Measurements from ENCODE around the gene OSBPL3. TPM values are rescaled to one million over a fixed set of nuclear protein-coding genes. Genes with fewer than 3 reads are reported as not detected.

OSBPL3 gene
- total RNA-seq, 2 experiments from 2014 or later: 44.6 to 45.7 TPM

GRCh38 chr7:24902276-24902675, 77.7 kb downstream of the OSBPL3 start:
- ATAC-seq: no peak
- ChIA-PET CTCF (no interaction called here), POLR2A (no interaction called here)
- no peak for DNase-seq
- Mint-ChIP-seq H3K4me3 (no peak overlapping the region), H3K36me3 (ENCODE audit: low read depth) (peaks cover 11% of the 10 kb centered on the region), H3K4me1 (ENCODE audit: low read depth) (peaks cover 63% of the 10 kb centered on the region), H3K27ac (no peak overlapping the region), H3K27me3 (no peaks in the 10 kb centered on the region), H3K9me3 (no peaks in the 10 kb centered on the region)
- TF ChIP-seq CTCF (IDR thresholded peaks at IDR 0.05): no peak
- intact Hi-C loops (cut with micrococcal nuclease): loop anchor here (10.0 kb wide), 1 partner anchor 163 kb away; no protein-coding TSS in a partner anchor

GRCh38 chr7:24899905-24900304, 80.1 kb downstream of the OSBPL3 start:
- Mint-ChIP-seq H3K4me1 (ENCODE audit: low read depth) (peaks cover 73% of the 10 kb centered on the region), H3K4me3 (no peak overlapping the region), H3K36me3 (ENCODE audit: low read depth) (peaks cover 6% of the 10 kb centered on the region), H3K9me3 (no peaks in the 10 kb centered on the region), H3K27me3 (no peaks in the 10 kb centered on the region), H3K27ac (no peak overlapping the region)
- POLR2A ChIA-PET: interaction anchor here (0.9 to 1.8 kb wide), 4 partner anchors 8 to 79 kb away, joined by 3 to 7 read pairs (median 4); no protein-coding TSS in a partner anchor
- no peak for ATAC-seq
- no peak for TF ChIP-seq CTCF (IDR thresholded peaks at IDR 0.05)
- no peak for DNase-seq
- CTCF ChIA-PET: interaction anchor here (0.7 to 1.9 kb wide), 4 partner anchors 12 to 170 kb away, joined by 3 to 8 read pairs (median 4); no protein-coding TSS in a partner anchor
- intact Hi-C loops (cut with micrococcal nuclease): loop anchor here (10.0 kb wide), 1 partner anchor 165 kb away; no protein-coding TSS in a partner anchor

- no peak for TF ChIP-seq CTCF (IDR thresholded peaks at IDR 0.05)
- Mint-ChIP-seq H3K36me3 (ENCODE audit: low read depth) (peaks cover 4% of the 10 kb centered on the region), H3K4me3 (no peak overlapping the region), H3K27me3 (no peaks in the 10 kb centered on the region), H3K9me3 (no peaks in the 10 kb centered on the region), H3K4me1 (ENCODE audit: low read depth) (peaks cover 73% of the 10 kb centered on the region), H3K27ac (peak overlapping the region; percentile 60)
- ATAC-seq (peak; percentile 32), DNase-seq (no peak)
- POLR2A ChIA-PET: interaction anchor here (0.9 to 1.8 kb wide), 4 partner anchors 9 to 80 kb away, joined by 3 to 7 read pairs (median 4); no protein-coding TSS in a partner anchor
- intact Hi-C loops (cut with micrococcal nuclease): no loop called here
- CTCF ChIA-PET: interaction anchor here (0.7 to 1.7 kb wide), 5 partner anchors 79 to 194 kb away, joined by 3 to 7 read pairs (median 4); no protein-coding TSS in a partner anchor
These were observed 80.8 kb downstream of the OSBPL3 start for GRCh38 chr7:24899161-24899560.

GRCh38 chr7:24898691-24899090, 81.3 kb downstream of the OSBPL3 start:
- Mint-ChIP-seq H3K9me3 (no peaks in the 10 kb centered on the region), H3K4me3 (no peak overlapping the region), H3K27me3 (no peaks in the 10 kb centered on the region), H3K36me3 (ENCODE audit: low read depth) (peaks cover 4% of the 10 kb centered on the region), H3K27ac (peak overlapping the region; percentile 60), H3K4me1 (ENCODE audit: low read depth) (peaks cover 74% of the 10 kb centered on the region)
- peak; percentile 86 for ATAC-seq
- DNase-seq: peak; percentile 23
- intact Hi-C loops (cut with micrococcal nuclease): no loop called here
- ChIA-PET CTCF (interaction anchor here (0.7 to 1.7 kb wide), 4 partner anchors 79 to 195 kb away, joined by 3 to 7 read pairs (median 4); no protein-coding TSS in a partner anchor), POLR2A (interaction anchor here (1.1 to 1.8 kb wide), 3 partner anchors 10 to 33 kb away, joined by 3 to 7 read pairs (median 4); no protein-coding TSS in a partner anchor)
- no peak for TF ChIP-seq CTCF (IDR thresholded peaks at IDR 0.05)

- Mint-ChIP-seq H3K27ac (no peak overlapping the region), H3K27me3 (no peaks in the 10 kb centered on the region), H3K4me1 (ENCODE audit: low read depth) (peaks cover 61% of the 10 kb centered on the region), H3K4me3 (no peak overlapping the region), H3K9me3 (no peaks in the 10 kb centered on the region), H3K36me3 (ENCODE audit: low read depth) (peaks cover 11% of the 10 kb centered on the region)
- TF ChIP-seq CTCF (IDR thresholded peaks at IDR 0.05): no peak
- ATAC-seq: peak; percentile 76
- peak; percentile 54 for DNase-seq
- POLR2A ChIA-PET: interaction anchor here (0.6 to 1.1 kb wide), 2 partner anchors 18 to 156 kb away, joined by 3 read pairs; no protein-coding TSS in a partner anchor
- intact Hi-C loops (cut with micrococcal nuclease): no loop called here
- CTCF ChIA-PET: interaction anchor here (0.7 to 1.7 kb wide), 8 partner anchors 10 to 83 kb away, joined by 3 to 10 read pairs (median 3); partner anchors contain the start of gene OSBPL3
These were observed 83.9 kb downstream of the OSBPL3 start for GRCh38 chr7:24896031-24896501.

Measured in activated CD8-positive, alpha-beta T cell treated with anti-CD3 and anti-CD28 coated beads for 36 hours (primary cell).